CD14-positive monocyte (primary cell): ENCODE data around the gene ANKRD29. TPM values are rescaled to one million over a fixed set of nuclear protein-coding genes. Genes with fewer than 3 reads are reported as not detected.

Source experiments
- DNase-seq, 3 donors: peaks; one replicate each; pipeline ENCODE4 v3.0.0-alpha.2; 2011 to 2022
- H2AFZ ChIP-seq: 2 replicates; pipeline ENCODE4 v1.6.0; 2012; ENCODE audit warnings: mild to moderate bottlenecking, low read depth, low read length, inconsistent platforms; ENCODE audit not compliant: insufficient read depth, poor library complexity, severe bottlenecking
- H3K27ac ChIP-seq, 2 donors: 1 replicate in 1 of 2; 2 replicates in 1 of 2; pipeline ENCODE4 v1.5.1; 2012 to 2013; ENCODE audit warnings: low read length in 2 of 2, control low read depth in 1 of 2, inconsistent platforms in 1 of 2, low read depth in 1 of 2, mild to moderate bottlenecking in 1 of 2
- H3K27me3 ChIP-seq, 2 donors: one replicate each; pipeline versions ENCODE4 v1.6.0 to v1.6.1; 2011 to 2013; ENCODE audit warnings: low read length in 2 of 2; ENCODE audit not compliant: control insufficient read depth in 2 of 2, insufficient read depth in 2 of 2
- H3K36me3 ChIP-seq, 2 donors: replicated peaks in 1 of 2; 1 replicate in 1 of 2; 2 replicates in 1 of 2; pipeline versions ENCODE4 v1.5.1 to v1.6.1; 2012 to 2013; ENCODE audit warnings: low read length in 2 of 2, control low read depth in 1 of 2, inconsistent platforms in 1 of 2, mild to moderate bottlenecking in 1 of 2; ENCODE audit not compliant: insufficient read depth in 2 of 2, control insufficient read depth in 1 of 2
- H3K4me1 ChIP-seq, 2 donors: 1 replicate in 1 of 2; 2 replicates in 1 of 2; pipeline versions ENCODE4 v1.5.1 to v1.6.1; 2012 to 2013; ENCODE audit warnings: low read length in 2 of 2, control low read depth in 1 of 2, inconsistent platforms in 1 of 2, mild to moderate bottlenecking in 1 of 2, moderate library complexity in 1 of 2; ENCODE audit not compliant: insufficient read depth in 2 of 2, control insufficient read depth in 1 of 2
- H3K4me2 ChIP-seq: replicated peaks from 2 replicates; pipeline ENCODE3; 2012; ENCODE audit warnings: low read length, moderate library complexity, mild to moderate bottlenecking; ENCODE audit not compliant: poor library complexity, severe bottlenecking; ENCODE audit errors: extremely low read depth
- H3K4me3 ChIP-seq, 3 experiments: fragments of 200-600 bp in 1 of 3; sonication (generic) in 1 of 3; replicated peaks in 1 of 3; 1 replicate in 2 of 3; 2 replicates in 1 of 3; pipeline ENCODE4 v1.5.1; 2011 to 2013; ENCODE audit warnings: low read length in 3 of 3, mild to moderate bottlenecking in 3 of 3, control low read depth in 2 of 3, low read depth in 2 of 3, inconsistent platforms in 1 of 3, moderate library complexity in 1 of 3
- H3K79me2 ChIP-seq: 2 replicates; pipeline ENCODE4 v1.6.0; 2012; ENCODE audit warnings: mild to moderate bottlenecking, control low read depth, inconsistent platforms, low read length, moderate library complexity; ENCODE audit not compliant: insufficient read depth
- H3K9ac ChIP-seq: 2 replicates; pipeline ENCODE4 v1.6.0; 2017; ENCODE audit warnings: low read length, mild to moderate bottlenecking; ENCODE audit not compliant: insufficient read depth, poor library complexity, severe bottlenecking
- H3K9me3 ChIP-seq, 2 donors: replicated peaks in 1 of 2; 1 replicate in 1 of 2; 2 replicates in 1 of 2; pipeline versions ENCODE4 v1.5.1 to v1.6.1; 2012 to 2013; ENCODE audit warnings: low read length in 2 of 2, control low read depth in 1 of 2; ENCODE audit not compliant: control insufficient read depth in 1 of 2, insufficient read depth in 1 of 2
- H4K20me1 ChIP-seq: 2 replicates; pipeline ENCODE4 v1.6.0; 2012; ENCODE audit warnings: mild to moderate bottlenecking, low read length, control low read depth, moderate library complexity; ENCODE audit not compliant: insufficient read depth
- H3K27ac Mint-ChIP-seq, 7 donors: one replicate each; pipeline ENCODE4 v1.8.0; 2020; ENCODE audit warnings: mild to moderate bottlenecking in 7 of 7, mixed read lengths in 7 of 7, moderate library complexity in 6 of 7, inconsistent platforms in 2 of 7
- H3K27me3 Mint-ChIP-seq, 3 donors: one replicate each; pipeline ENCODE4 v1.8.0; 2021 to 2022; ENCODE audit warnings: low read depth in 3 of 3, mild to moderate bottlenecking in 3 of 3, mixed read lengths in 3 of 3, moderate library complexity in 3 of 3, inconsistent platforms in 1 of 3
- H3K36me3 Mint-ChIP-seq, 2 donors: one replicate each; pipeline ENCODE4 v1.8.0; 2020; ENCODE audit warnings: mixed read lengths in 2 of 2, inconsistent platforms in 1 of 2, mild to moderate bottlenecking in 1 of 2
- H3K4me1 Mint-ChIP-seq: one replicate; pipeline ENCODE4 v1.8.0; 2020; ENCODE audit warnings: mild to moderate bottlenecking, mixed read lengths
- H3K4me3 Mint-ChIP-seq, 2 donors: one replicate each; pipeline ENCODE4 v1.8.0; 2020; ENCODE audit warnings: mild to moderate bottlenecking in 2 of 2, mixed read lengths in 2 of 2, moderate library complexity in 1 of 2
- H3K9me3 Mint-ChIP-seq, 7 donors: one replicate each; pipeline ENCODE4 v1.8.0; 2020 to 2022; ENCODE audit warnings: mixed read lengths in 7 of 7, mild to moderate bottlenecking in 6 of 7, moderate library complexity in 6 of 7, inconsistent platforms in 2 of 7
- CTCF ChIP-seq: fragments of 200-600 bp; IDR thresholded peaks from one replicate; pipeline ENCODE4 v1.8.0; 2022; ENCODE audit warnings: antibody characterized with exemption, mild to moderate bottlenecking
- WGBS: methylation state at CpG from one replicate; pipeline ENCODE4 v1.1.5; 2013; ENCODE audit warnings: missing lambda C conversion rate; ENCODE audit not compliant: insufficient coverage; 5-methylcytosine and 5-hydroxymethylcytosine counted together
- intact Hi-C, 2 donors: fragments of 100-400 bp; cut with micrococcal nuclease; formaldehyde crosslinking; loops; one replicate each; pipeline versions ENCODE4 v1.15.0 to v1.15.1; 2023
- polyA plus RNA-seq, 3 donors: library from polyadenylated mRNA; depleted of rRNA in 1 of 3; unstranded in 2 of 3; stranded (reverse) in 1 of 3; fragments of 300-500 nt in 2 of 3; fragments of >200 nt in 1 of 3; fragmentation: Illumina TruSeq in 2 of 3; gene quantifications; 1 replicate in 2 of 3; 2 replicates in 1 of 3; pipeline ENCODE4 v1.2.3, GENCODE V29; 2012 to 2021

Gene ANKRD29
- polyA plus RNA-seq, 3 donors: 0.03 to 0.11 TPM; not detected in 1

- Histone ChIP-seq H4K20me1 (no peaks in the 10 kb centered on the region), H3K27ac (no peak overlapping the region), H3K79me2 (no peaks in the 10 kb centered on the region), H3K4me3 (no peak overlapping the region), H3K4me2 (no peak overlapping the region), H3K9me3 (peaks cover 0 to 12% of the 10 kb centered on the region in 2 donors), H3K9ac (no peak overlapping the region), H3K36me3 (no peaks in the 10 kb centered on the region), H2AFZ (no peak overlapping the region), H3K27me3 (peaks cover 25 to 39% of the 10 kb centered on the region in 2 donors), H3K4me1 (peaks cover 14 to 15% of the 10 kb centered on the region in 2 donors)
- H3K36me3 Mint-ChIP-seq: peaks cover 4 to 5% of the 10 kb centered on the region in 2 donors
- peaks cover 14% of the 10 kb centered on the region for H3K4me1 Mint-ChIP-seq
- no peak for TF ChIP-seq CTCF
- H3K27me3 Mint-ChIP-seq: peaks cover 44 to 57% (median 50%) of the 10 kb centered on the region in 3 donors
- no peak overlapping the region for H3K27ac Mint-ChIP-seq
- no peak overlapping the region for H3K4me3 Mint-ChIP-seq
- H3K9me3 Mint-ChIP-seq: peaks cover 0 to 18% (median 4%) of the 10 kb centered on the region in 7 donors
- WGBS: 100% methylated on average over 1 of the region's 5 CpGs
- intact Hi-C loops: no loop called here
- DNase-seq: no peak
Observed at GRCh38 chr18:23658285-23658684, 4.4 kb downstream of the ANKRD29 start.

DNA sequence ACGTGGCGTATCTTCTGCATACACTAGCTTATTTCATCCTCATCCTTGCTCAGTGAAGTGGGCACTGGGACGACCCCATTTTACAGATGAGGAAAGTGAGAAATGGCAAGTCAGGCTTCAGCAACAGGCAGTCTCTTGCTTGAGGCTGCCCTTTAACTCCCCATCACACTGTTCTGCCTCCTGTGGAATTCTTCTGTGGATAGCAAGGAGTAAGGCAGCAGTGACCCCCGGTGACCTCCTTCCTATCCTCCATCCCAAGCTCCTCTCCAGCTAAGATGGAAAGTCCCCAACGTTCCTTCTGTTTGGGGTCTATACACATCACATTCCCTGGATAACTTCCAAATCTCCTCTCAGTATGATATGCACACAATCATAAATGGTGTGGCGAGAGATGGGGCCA is 10.5 kb downstream of the ANKRD29 start:
- no peak for DNase-seq
- no peaks in the 10 kb centered on the region for H3K36me3 Mint-ChIP-seq
- Histone ChIP-seq H3K4me3 (no peak overlapping the region), H3K27ac (no peak overlapping the region), H3K27me3 (no peaks in the 10 kb centered on the region), H3K4me2 (no peak overlapping the region), H4K20me1 (no peaks in the 10 kb centered on the region), H3K4me1 (no peaks in the 10 kb centered on the region), H3K9me3 (no peaks in the 10 kb centered on the region), H3K36me3 (no peaks in the 10 kb centered on the region), H2AFZ (no peak overlapping the region), H3K79me2 (no peaks in the 10 kb centered on the region), H3K9ac (no peak overlapping the region)
- H3K9me3 Mint-ChIP-seq: no peaks in the 10 kb centered on the region
- WGBS: 100% methylated on average over 2 of the region's 6 CpGs
- H3K4me1 Mint-ChIP-seq: peaks cover 13% of the 10 kb centered on the region
- no peak for TF ChIP-seq CTCF
- H3K27ac Mint-ChIP-seq: no peak overlapping the region
- intact Hi-C loops: no loop called here
- H3K27me3 Mint-ChIP-seq: peaks cover 2 to 8% (median 3%) of the 10 kb centered on the region in 3 donors
- H3K4me3 Mint-ChIP-seq: no peak overlapping the region
